Stimulated activated memory B cell treated with anti-CD40 and anti-IgM and Interleukin-4, amounts not matched to agents 10 μg/mL and 1 μg/mL and 100 μg/mL, for 72 hours (primary cell): ENCODE results near the gene EFR3B.
"Not testable (repeated sequence)": the region's sequence is repeated elsewhere in the genome, so short reads cannot be mapped to it uniquely, and the experiment has no call there.

Experiments used
- ATAC-seq: fragments of 150-1000 bp; cut with Tn5 transposase; 2 replicates; pipeline ENCODE4 v1.10.0; 2021
- H3K27ac Mint-ChIP-seq: one replicate; pipeline ENCODE4 v1.8.0; 2022; ENCODE audit warnings: mild to moderate bottlenecking, mixed read lengths
- H3K27me3 Mint-ChIP-seq: one replicate; pipeline ENCODE4 v1.8.0; 2022; ENCODE audit warnings: mixed read lengths
- H3K36me3 Mint-ChIP-seq: one replicate; pipeline ENCODE4 v1.8.0; 2022; ENCODE audit warnings: mixed read lengths
- H3K4me1 Mint-ChIP-seq: one replicate; pipeline ENCODE4 v1.8.0; 2022; ENCODE audit warnings: mixed read lengths
- H3K4me3 Mint-ChIP-seq: one replicate; pipeline ENCODE4 v1.8.0; 2022; ENCODE audit warnings: mild to moderate bottlenecking, moderate library complexity, mixed read lengths
- H3K9me3 Mint-ChIP-seq: one replicate; pipeline ENCODE4 v1.8.0; 2022; ENCODE audit warnings: mixed read lengths

Gene EFR3B

GRCh38 chr2:25161055-25161781 is 119.3 kb downstream of the EFR3B start:
- H3K4me1 Mint-ChIP-seq = peaks cover 28% of the 10 kb centered on the region
- H3K36me3 Mint-ChIP-seq = no peaks in the 10 kb centered on the region
- peak overlapping the region; percentile 75 for H3K4me3 Mint-ChIP-seq
- peak overlapping the region; percentile 79 for H3K27ac Mint-ChIP-seq
- ATAC-seq = peak; percentile 68
- no peaks in the 10 kb centered on the region for H3K27me3 Mint-ChIP-seq
- H3K9me3 Mint-ChIP-seq = no peaks in the 10 kb centered on the region

GRCh38 chr2:25162061-25162460 is 120.2 kb downstream of the EFR3B start:
- peaks cover 35% of the 10 kb centered on the region for H3K4me1 Mint-ChIP-seq
- H3K9me3 Mint-ChIP-seq, H3K27me3 Mint-ChIP-seq, ATAC-seq, H3K36me3 Mint-ChIP-seq: not testable (repeated sequence)
- peak overlapping the region; percentile 44 for H3K4me3 Mint-ChIP-seq
- peak overlapping the region; percentile 79 for H3K27ac Mint-ChIP-seq

GRCh38 chr2:25164561-25164960 is 122.7 kb downstream of the EFR3B start:
- H3K4me1 Mint-ChIP-seq = peaks cover 50% of the 10 kb centered on the region
- H3K9me3 Mint-ChIP-seq = no peaks in the 10 kb centered on the region
- no peak overlapping the region for H3K4me3 Mint-ChIP-seq
- H3K36me3 Mint-ChIP-seq = no peaks in the 10 kb centered on the region
- ATAC-seq = no peak
- H3K27me3 Mint-ChIP-seq = peaks cover 29% of the 10 kb centered on the region
- no peak overlapping the region for H3K27ac Mint-ChIP-seq

GRCh38 chr2:25165992-25166875 is 124.4 kb downstream of the EFR3B start:
- peak; percentile 96 for ATAC-seq
- H3K4me3 Mint-ChIP-seq = peak overlapping the region; percentile 29
- no peaks in the 10 kb centered on the region for H3K36me3 Mint-ChIP-seq
- peak overlapping the region; percentile 74 for H3K27ac Mint-ChIP-seq
- H3K27me3 Mint-ChIP-seq = peaks cover 42% of the 10 kb centered on the region
- peaks cover 44% of the 10 kb centered on the region for H3K4me1 Mint-ChIP-seq
- no peaks in the 10 kb centered on the region for H3K9me3 Mint-ChIP-seq

GRCh38 chr2:25168256-25169072 is 126.6 kb downstream of the EFR3B start, which contains the start of gene POMC:
Gene POMC (minus strand): TSS chr2:25168580. CDS start chr2:25164772, 3,808 bp downstream.
- no peaks in the 10 kb centered on the region for H3K9me3 Mint-ChIP-seq
- peaks cover 44% of the 10 kb centered on the region for H3K4me1 Mint-ChIP-seq
- peaks cover 50% of the 10 kb centered on the region for H3K27me3 Mint-ChIP-seq
- ATAC-seq = peak; percentile 59
- no peaks in the 10 kb centered on the region for H3K36me3 Mint-ChIP-seq
- peak within 1 kb of the TSS; percentile 80 for H3K4me3 Mint-ChIP-seq
- H3K27ac Mint-ChIP-seq = peak within 1 kb of the TSS; percentile 61

GRCh38 chr2:25169073-25169470 is 127.2 kb downstream of the EFR3B start:
- Mint-ChIP-seq H3K27ac (peak overlapping the region; percentile 61), H3K27me3 (peaks cover 56% of the 10 kb centered on the region), H3K4me3 (peak overlapping the region; percentile 80), H3K36me3 (no peaks in the 10 kb centered on the region), H3K9me3 (no peaks in the 10 kb centered on the region), H3K4me1 (peaks cover 44% of the 10 kb centered on the region)
- no peak for ATAC-seq

GRCh38 chr2:25170888-25171287 is 129.0 kb downstream of the EFR3B start:
- H3K9me3 Mint-ChIP-seq = no peaks in the 10 kb centered on the region
- peaks cover 66% of the 10 kb centered on the region for H3K27me3 Mint-ChIP-seq
- H3K36me3 Mint-ChIP-seq = no peaks in the 10 kb centered on the region
- H3K4me3 Mint-ChIP-seq = no peak overlapping the region
- H3K4me1 Mint-ChIP-seq = peaks cover 29% of the 10 kb centered on the region
- ATAC-seq = no peak
- no peak overlapping the region for H3K27ac Mint-ChIP-seq

- Mint-ChIP-seq H3K27ac (no peak overlapping the region), H3K9me3 (no peaks in the 10 kb centered on the region), H3K27me3 (peaks cover 66% of the 10 kb centered on the region), H3K4me3 (no peak overlapping the region), H3K4me1 (peaks cover 11% of the 10 kb centered on the region), H3K36me3 (no peaks in the 10 kb centered on the region)
- no peak for ATAC-seq
These were observed 131.8 kb downstream of the EFR3B start for GRCh38 chr2:25173719-25174118.

- H3K4me1 Mint-ChIP-seq = peaks cover 6% of the 10 kb centered on the region
- H3K9me3 Mint-ChIP-seq = no peaks in the 10 kb centered on the region
- no peak overlapping the region for H3K4me3 Mint-ChIP-seq
- peaks cover 66% of the 10 kb centered on the region for H3K27me3 Mint-ChIP-seq
- ATAC-seq = no peak
- no peaks in the 10 kb centered on the region for H3K36me3 Mint-ChIP-seq
- H3K27ac Mint-ChIP-seq = no peak overlapping the region
These were observed 132.5 kb downstream of the EFR3B start for GRCh38 chr2:25174192-25174861.

GRCh38 chr2:25176138-25176537 is 134.3 kb downstream of the EFR3B start:
- no peak for ATAC-seq
- Mint-ChIP-seq H3K9me3 (no peaks in the 10 kb centered on the region), H3K4me3 (no peak overlapping the region), H3K27me3 (peaks cover 52% of the 10 kb centered on the region), H3K27ac (no peak overlapping the region), H3K36me3 (no peaks in the 10 kb centered on the region), H3K4me1 (peaks cover 6% of the 10 kb centered on the region)

- no peak overlapping the region for H3K27ac Mint-ChIP-seq
- peaks cover 52% of the 10 kb centered on the region for H3K27me3 Mint-ChIP-seq
- H3K36me3 Mint-ChIP-seq = no peaks in the 10 kb centered on the region
- ATAC-seq = no peak
- no peak overlapping the region for H3K4me3 Mint-ChIP-seq
- H3K9me3 Mint-ChIP-seq = no peaks in the 10 kb centered on the region
- H3K4me1 Mint-ChIP-seq = peaks cover 6% of the 10 kb centered on the region
These were observed 134.8 kb downstream of the EFR3B start for GRCh38 chr2:25176541-25177181.

- no peak for ATAC-seq
- no peak overlapping the region for H3K27ac Mint-ChIP-seq
- H3K27me3 Mint-ChIP-seq = peaks cover 52% of the 10 kb centered on the region
- H3K4me3 Mint-ChIP-seq = no peak overlapping the region
- H3K9me3 Mint-ChIP-seq = no peaks in the 10 kb centered on the region
- no peaks in the 10 kb centered on the region for H3K36me3 Mint-ChIP-seq
- peaks cover 6% of the 10 kb centered on the region for H3K4me1 Mint-ChIP-seq
These were observed 135.3 kb downstream of the EFR3B start for GRCh38 chr2:25177211-25177611.

GRCh38 chr2:25178976-25179375 is 137.1 kb downstream of the EFR3B start:
- H3K9me3 Mint-ChIP-seq = no peaks in the 10 kb centered on the region
- no peak for ATAC-seq
- no peaks in the 10 kb centered on the region for H3K36me3 Mint-ChIP-seq
- peaks cover 6% of the 10 kb centered on the region for H3K4me1 Mint-ChIP-seq
- no peak overlapping the region for H3K27ac Mint-ChIP-seq
- H3K27me3 Mint-ChIP-seq = peaks cover 39% of the 10 kb centered on the region
- no peak overlapping the region for H3K4me3 Mint-ChIP-seq

GRCh38 chr2:25184254-25184653 is 142.4 kb downstream of the EFR3B start:
- peaks cover 11% of the 10 kb centered on the region for H3K27me3 Mint-ChIP-seq
- H3K27ac Mint-ChIP-seq = no peak overlapping the region
- H3K4me1 Mint-ChIP-seq = no peaks in the 10 kb centered on the region
- H3K9me3 Mint-ChIP-seq = no peaks in the 10 kb centered on the region
- H3K4me3 Mint-ChIP-seq = no peak overlapping the region
- no peak for ATAC-seq
- no peaks in the 10 kb centered on the region for H3K36me3 Mint-ChIP-seq
